LNCAP (cell line): ENCODE data around the gene PNPLA2.

Experiments used
- CTCF ChIP-seq: fragments of 450-650 bp; IDR thresholded peaks from 2 replicates; pipeline ENCODE4 v1.5.1; 2017; ENCODE audit warnings: mild to moderate bottlenecking

The PNPLA2 gene

GRCh38 chr11:813456-814096 is 5.1 kb upstream of the PNPLA2 start:
- TF ChIP-seq CTCF = no peak

- TF ChIP-seq CTCF = no peak
Measured at GRCh38 chr11:815675-816432, 2.9 kb upstream of the PNPLA2 start.

- TF ChIP-seq CTCF = no peak
Measured at GRCh38 chr11:816433-816779, 2.3 kb upstream of the PNPLA2 start.

GRCh38 chr11:819129-819931 is 616 bp downstream of the PNPLA2 start:
- TF ChIP-seq CTCF = no peak

- no peak for TF ChIP-seq CTCF
Measured at GRCh38 chr11:819943-820649, 1.4 kb downstream of the PNPLA2 start.

- TF ChIP-seq CTCF = no peak
Measured at GRCh38 chr11:820655-821511, 2.2 kb downstream of the PNPLA2 start.
